ENCODE data around the gene NAGA.

NAGA gene

GRCh38 chr22:42025421-42025820 lies 45.2 kb downstream of the NAGA start:
- TF ChIP-seq SIN3A (IDR thresholded peaks at IDR 0.05; ENCODE audit: borderline replicate concordance, insufficient read depth, low read length) (no peak), TAF1 (IDR thresholded peaks at IDR 0.05; ENCODE audit: borderline replicate concordance, insufficient read depth, low read length) (no peak)

- no peak for TF ChIP-seq FOXP2 (optimal IDR thresholded peaks at IDR 0.05; ENCODE audit: borderline replicate concordance, extremely low read depth, extremely low read length, insufficient read depth)
- no peak for TF ChIP-seq SIN3A (IDR thresholded peaks at IDR 0.05; ENCODE audit: borderline replicate concordance, insufficient read depth, low read length)
- no peak for TF ChIP-seq TAF1 (IDR thresholded peaks at IDR 0.05; ENCODE audit: borderline replicate concordance, insufficient read depth, low read length)
- TF ChIP-seq POLR2AphosphoS5 (IDR thresholded peaks at IDR 0.05; ENCODE audit: low read depth, low read length) = no peak
- no peak for TF ChIP-seq REST (IDR thresholded peaks at IDR 0.05; ENCODE audit: insufficient read depth in 1 of 2, low read depth in 2 of 2, low read length in 2 of 2)
Observed at GRCh38 chr22:42022162-42022847, 48.3 kb downstream of the NAGA start.

GRCh38 chr22:42021571-42021970 lies 49.0 kb downstream of the NAGA start:
- no peak for TF ChIP-seq REST (IDR thresholded peaks at IDR 0.05; ENCODE audit: insufficient read depth in 1 of 2, low read depth in 2 of 2, low read length in 2 of 2)
- no peak for TF ChIP-seq POLR2AphosphoS5 (IDR thresholded peaks at IDR 0.05; ENCODE audit: low read depth, low read length)
- TF ChIP-seq TAF1 (IDR thresholded peaks at IDR 0.05; ENCODE audit: borderline replicate concordance, insufficient read depth, low read length) = no peak
- TF ChIP-seq FOXP2 (optimal IDR thresholded peaks at IDR 0.05; ENCODE audit: borderline replicate concordance, extremely low read depth, extremely low read length, insufficient read depth) = no peak
- TF ChIP-seq SIN3A (IDR thresholded peaks at IDR 0.05; ENCODE audit: borderline replicate concordance, insufficient read depth, low read length) = no peak

- TF ChIP-seq FOXP2 (optimal IDR thresholded peaks at IDR 0.05; ENCODE audit: borderline replicate concordance, extremely low read depth, extremely low read length, insufficient read depth) = no peak
- no peak for TF ChIP-seq POLR2AphosphoS5 (IDR thresholded peaks at IDR 0.05; ENCODE audit: low read depth, low read length)
- no peak for TF ChIP-seq SIN3A (IDR thresholded peaks at IDR 0.05; ENCODE audit: borderline replicate concordance, insufficient read depth, low read length)
- TF ChIP-seq TAF1 (IDR thresholded peaks at IDR 0.05; ENCODE audit: borderline replicate concordance, insufficient read depth, low read length) = no peak
- TF ChIP-seq REST (IDR thresholded peaks at IDR 0.05; ENCODE audit: insufficient read depth in 1 of 2, low read depth in 2 of 2, low read length in 2 of 2) = no peak
Observed at GRCh38 chr22:42018224-42018623, 52.4 kb downstream of the NAGA start.

GRCh38 chr22:42016111-42016510 lies 54.5 kb downstream of the NAGA start:
- TF ChIP-seq REST (IDR thresholded peaks at IDR 0.05; ENCODE audit: insufficient read depth in 1 of 2, low read depth in 2 of 2, low read length in 2 of 2) (no peak), SIN3A (IDR thresholded peaks at IDR 0.05; ENCODE audit: borderline replicate concordance, insufficient read depth, low read length) (no peak)

Data from PFSK-1 (cell line).